A673 (cell line): ENCODE measurements around the gene ZNHIT6. TPM values are rescaled to one million over a fixed set of nuclear protein-coding genes. Genes with fewer than 3 reads are reported as not detected.
A peak's percentile ranks its signal among the peaks of the same experiment; 100 is the strongest.

ENCODE experiments used
- BruUV-seq: library from RNA; stranded (reverse); fragments of 400-500 nt; replicated peaks from 2 replicates; lab custom pipeline; 2021; lab: Mats Ljungman, UMichigan
- CTCF ChIA-PET: fragments of 300-600 bp; sonication (Branson Sonifier 250); formaldehyde crosslinking; loops from one replicate; lab custom pipeline; 2022; ENCODE audit warnings: antibody characterized with exemption; lab: Charles Lee
- POLR2A ChIA-PET: fragments of 300-600 bp; sonication (Branson Sonifier 250); formaldehyde crosslinking; loops from one replicate; lab custom pipeline; 2022; ENCODE audit warnings: antibody characterized with exemption; ENCODE audit not compliant: low non-redundant PET; lab: Charles Lee
- DNase-seq: peaks from one replicate; pipeline ENCODE4 v3.0.0-alpha.2; 2015; ENCODE audit warnings: low spot score
- H3K27ac ChIP-seq: fragments of 200-600 bp; sonication (generic); 2 replicates; pipeline ENCODE4 v1.5.1; 2016; ENCODE audit warnings: mixed run types, low read depth, mild to moderate bottlenecking, mixed read lengths, antibody characterized with exemption, low read length; ENCODE audit not compliant: poor library complexity, severe bottlenecking
- H3K27me3 ChIP-seq: fragments of 200-600 bp; sonication (generic); replicated peaks from 2 replicates; pipeline ENCODE4 v1.6.1; 2017; ENCODE audit warnings: mixed run types, low read depth, mild to moderate bottlenecking, mixed read lengths, antibody characterized with exemption, low read length; ENCODE audit not compliant: insufficient read depth, poor library complexity
- H3K36me3 ChIP-seq: fragments of 200-600 bp; sonication (generic); 2 replicates; pipeline ENCODE4 v1.6.1; 2016; ENCODE audit warnings: mixed run types, mild to moderate bottlenecking, mixed read lengths, antibody characterized with exemption, low read length; ENCODE audit not compliant: insufficient read depth, poor library complexity, severe bottlenecking
- H3K4me1 ChIP-seq: fragments of 200-600 bp; sonication (generic); 2 replicates; pipeline ENCODE4 v1.6.1; 2017; ENCODE audit warnings: mixed run types, mild to moderate bottlenecking, mixed read lengths, antibody characterized with exemption, low read length; ENCODE audit not compliant: insufficient read depth, poor library complexity, severe bottlenecking
- H3K4me3 ChIP-seq: fragments of 200-600 bp; sonication (generic); 2 replicates; pipeline ENCODE4 v1.5.1; 2016; ENCODE audit warnings: low read depth, mixed run types, mild to moderate bottlenecking, mixed read lengths, low read length; ENCODE audit not compliant: poor library complexity, severe bottlenecking
- H3K9me3 ChIP-seq: fragments of 200-600 bp; sonication (generic); 2 replicates; pipeline ENCODE4 v1.6.1; 2016; ENCODE audit warnings: mixed run types, low read depth, mild to moderate bottlenecking, mixed read lengths, antibody characterized with exemption, low read length; ENCODE audit not compliant: poor library complexity, severe bottlenecking
- CTCF ChIP-seq: fragments of 300-800, 200-600 bp; sonication (generic); conservative IDR thresholded peaks from 2 replicates; pipeline ENCODE4 v1.5.1; 2017; ENCODE audit warnings: low read depth, mild to moderate bottlenecking, antibody characterized with exemption, low read length, moderate library complexity, mixed read lengths
- EZH2 ChIP-seq: fragments of 200-600 bp; sonication (generic); IDR thresholded peaks from 2 replicates; pipeline ENCODE4 v1.6.1; 2017; ENCODE audit warnings: borderline replicate concordance, low read depth, mild to moderate bottlenecking, mixed read lengths, antibody characterized with exemption, low read length; ENCODE audit not compliant: poor library complexity, severe bottlenecking
- intact Hi-C: fragments of 100-400 bp; cut with micrococcal nuclease; formaldehyde crosslinking; loops from one replicate; pipeline ENCODE4 v1.10.0; 2022; ENCODE audit not compliant: unreplicated experiment
- total RNA-seq: library from RNA; stranded (reverse); gene quantifications from 2 replicates; pipeline ENCODE4 v1.2.3, GENCODE V29; 2021

ZNHIT6 gene
- total RNA-seq, 1 experiment from 2014 or later: 37.6 TPM

DNA sequence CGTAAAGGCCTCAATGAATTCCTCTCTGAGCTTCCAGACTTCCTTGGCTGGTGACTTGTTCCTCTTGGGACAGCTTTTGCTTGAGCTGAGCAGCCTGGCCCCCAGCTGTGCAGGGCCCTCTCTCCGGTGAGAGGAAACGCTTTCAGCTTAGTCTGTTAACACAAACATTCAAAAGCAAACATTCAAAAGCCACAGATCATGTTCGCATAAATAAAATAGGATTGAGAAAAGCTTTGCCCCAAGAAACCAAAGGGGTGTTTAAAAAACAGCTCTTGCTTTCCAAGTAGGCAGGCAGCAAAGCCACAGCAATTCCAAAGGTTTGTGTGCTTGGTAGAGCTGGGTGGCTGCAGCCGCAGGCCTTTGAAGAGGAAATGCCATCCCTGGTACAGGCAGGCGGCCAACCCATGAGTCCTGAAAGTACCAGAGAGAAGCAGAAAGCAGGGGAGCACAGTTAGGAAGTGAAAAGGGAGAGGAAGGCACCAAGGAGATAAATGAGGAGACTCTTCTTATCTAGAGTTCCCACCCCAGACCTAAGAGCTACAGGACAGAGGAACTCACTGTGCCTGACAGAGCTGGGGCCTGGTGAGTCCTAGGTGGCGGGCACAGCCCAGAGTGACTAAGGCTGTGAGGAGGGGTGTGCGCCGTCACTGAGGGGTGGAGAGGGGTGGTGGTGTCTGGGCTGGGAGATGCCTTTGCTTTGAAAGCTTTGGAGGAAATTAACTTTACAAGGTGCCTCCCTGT lies 79.3 kb downstream of the ZNHIT6 start:
- H3K9me3 ChIP-seq: no peaks in the 10 kb centered on the region
- no peaks in the 10 kb centered on the region for H3K27me3 ChIP-seq
- ChIA-PET POLR2A (no interaction called here), CTCF (interaction anchor here (0.8 to 1.2 kb wide), 2 partner anchors 23 to 48 kb away, joined by 3 read pairs; no protein-coding TSS in a partner anchor)
- peaks cover 21% of the 10 kb centered on the region for H3K4me1 ChIP-seq
- H3K4me3 ChIP-seq: no peak overlapping the region
- H3K36me3 ChIP-seq: no peaks in the 10 kb centered on the region
- TF ChIP-seq CTCF (no peak), EZH2 (no peak)
- peak overlapping the region; percentile 87 for H3K27ac ChIP-seq
- intact Hi-C loops: no loop called here
- BruUV-seq: no TSS peak
- peak; percentile 83 for DNase-seq

DNA sequence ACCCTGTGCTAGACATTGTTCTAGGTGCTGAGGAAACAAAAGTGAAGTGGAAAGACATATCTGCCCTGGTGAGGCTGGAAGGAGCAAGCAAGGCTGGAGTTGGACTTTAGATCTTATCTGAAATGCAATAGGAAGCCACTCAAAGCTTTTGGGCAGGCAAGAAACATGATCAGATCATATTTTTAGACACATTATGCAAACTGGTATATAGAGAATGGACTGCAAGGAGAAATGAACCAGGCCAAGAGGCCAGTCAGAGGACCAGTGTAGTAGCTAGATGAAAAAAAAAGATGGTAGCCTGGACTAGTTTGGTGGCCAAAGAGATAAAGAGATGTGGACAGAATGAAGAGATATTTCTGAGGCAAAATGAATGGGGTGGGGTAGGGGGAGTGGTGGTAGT lies 81.4 kb downstream of the ZNHIT6 start:
- CTCF ChIA-PET: no interaction called here
- no peak for DNase-seq
- peaks cover 6% of the 10 kb centered on the region for H3K9me3 ChIP-seq
- POLR2A ChIA-PET: no interaction called here
- H3K27ac ChIP-seq: no peak overlapping the region
- no peaks in the 10 kb centered on the region for H3K27me3 ChIP-seq
- no TSS peak for BruUV-seq
- H3K4me1 ChIP-seq: peaks cover 21% of the 10 kb centered on the region
- peaks cover 3% of the 10 kb centered on the region for H3K36me3 ChIP-seq
- intact Hi-C loops: no loop called here
- TF ChIP-seq EZH2 (no peak), CTCF (no peak)
- no peak overlapping the region for H3K4me3 ChIP-seq

- TF ChIP-seq EZH2 (no peak), CTCF (no peak)
- no peak overlapping the region for H3K27ac ChIP-seq
- no TSS peak for BruUV-seq
- H3K27me3 ChIP-seq: no peaks in the 10 kb centered on the region
- H3K36me3 ChIP-seq: peaks cover 9% of the 10 kb centered on the region
- H3K9me3 ChIP-seq: peaks cover 15% of the 10 kb centered on the region
- DNase-seq: no peak
- H3K4me1 ChIP-seq: peaks cover 14% of the 10 kb centered on the region
- H3K4me3 ChIP-seq: no peak overlapping the region
- CTCF ChIA-PET: no interaction called here
- POLR2A ChIA-PET: no interaction called here
- intact Hi-C loops: no loop called here
Measured at GRCh38 chr1:85624361-85624760, 83.9 kb downstream of the ZNHIT6 start.
